SK-N-SH (cell line): Measurements from ENCODE around the gene SLC46A1.

Experiments
- EP300 ChIP-seq, 2 experiments: IDR thresholded peaks; 2 replicates each; pipeline versions ENCODE4 v1.4.0 to v1.6.1; 2012; ENCODE audit warnings: borderline replicate concordance in 1 of 2, low read depth in 1 of 2, low read length in 1 of 2
- GABPA ChIP-seq: IDR thresholded peaks from 2 replicates; pipeline ENCODE4 v1.4.0; 2012; ENCODE audit warnings: low read depth, mild to moderate bottlenecking
- SMC3 ChIP-seq: IDR thresholded peaks from 2 replicates; pipeline ENCODE4 v1.6.1; 2012; ENCODE audit warnings: low read depth, low read length, improper control_type of control experiment
- TCF12 ChIP-seq: IDR thresholded peaks from 2 replicates; pipeline ENCODE4 v1.4.0; 2012
- TF ChIP-seq, protein P1 (sequence below): fragments of 200-600 bp; sonication (generic); IDR thresholded peaks from 2 replicates; pipeline ENCODE4 v1.6.1; 2017; ENCODE audit warnings: antibody characterized with exemption, mild to moderate bottlenecking, moderate library complexity
- TF ChIP-seq, protein P2 (sequence below): IDR thresholded peaks from 2 replicates; pipeline ENCODE4 v1.6.1; 2012; ENCODE audit warnings: mild to moderate bottlenecking, low read depth, low read length, moderate library complexity

DNA sequence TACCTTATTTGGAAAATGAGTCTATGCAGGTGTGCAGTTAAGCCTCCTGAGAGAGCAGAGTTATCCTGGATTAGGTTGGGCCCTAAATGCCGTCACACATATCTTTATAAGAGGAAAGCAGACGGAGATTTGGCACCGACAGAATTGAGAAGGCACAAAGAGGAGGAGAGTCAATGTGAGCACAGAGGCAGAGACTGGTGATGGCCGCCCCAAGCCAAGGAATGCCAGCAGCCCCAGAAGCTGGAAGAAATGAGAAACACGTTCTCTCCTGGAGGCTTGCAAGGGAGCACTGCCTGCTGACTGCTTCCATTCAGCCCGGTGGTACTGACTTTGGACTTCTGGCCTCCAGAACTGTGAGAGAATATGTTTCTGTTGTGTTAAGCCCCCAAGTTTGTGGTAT, 3.2 kb downstream of the SLC46A1 start:
- no peak for TF ChIP-seq GABPA
- TF ChIP-seq, protein P1, sequence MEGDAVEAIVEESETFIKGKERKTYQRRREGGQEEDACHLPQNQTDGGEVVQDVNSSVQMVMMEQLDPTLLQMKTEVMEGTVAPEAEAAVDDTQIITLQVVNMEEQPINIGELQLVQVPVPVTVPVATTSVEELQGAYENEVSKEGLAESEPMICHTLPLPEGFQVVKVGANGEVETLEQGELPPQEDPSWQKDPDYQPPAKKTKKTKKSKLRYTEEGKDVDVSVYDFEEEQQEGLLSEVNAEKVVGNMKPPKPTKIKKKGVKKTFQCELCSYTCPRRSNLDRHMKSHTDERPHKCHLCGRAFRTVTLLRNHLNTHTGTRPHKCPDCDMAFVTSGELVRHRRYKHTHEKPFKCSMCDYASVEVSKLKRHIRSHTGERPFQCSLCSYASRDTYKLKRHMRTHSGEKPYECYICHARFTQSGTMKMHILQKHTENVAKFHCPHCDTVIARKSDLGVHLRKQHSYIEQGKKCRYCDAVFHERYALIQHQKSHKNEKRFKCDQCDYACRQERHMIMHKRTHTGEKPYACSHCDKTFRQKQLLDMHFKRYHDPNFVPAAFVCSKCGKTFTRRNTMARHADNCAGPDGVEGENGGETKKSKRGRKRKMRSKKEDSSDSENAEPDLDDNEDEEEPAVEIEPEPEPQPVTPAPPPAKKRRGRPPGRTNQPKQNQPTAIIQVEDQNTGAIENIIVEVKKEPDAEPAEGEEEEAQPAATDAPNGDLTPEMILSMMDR, result no peak
- no peak for TF ChIP-seq SMC3
- no peak for TF ChIP-seq TCF12
- TF ChIP-seq EP300 (IDR thresholded peaks at IDR 0.05; ENCODE audit: borderline replicate concordance in 1 of 2, low read depth in 1 of 2, low read length in 1 of 2), result no peak
- TF ChIP-seq, protein P2, sequence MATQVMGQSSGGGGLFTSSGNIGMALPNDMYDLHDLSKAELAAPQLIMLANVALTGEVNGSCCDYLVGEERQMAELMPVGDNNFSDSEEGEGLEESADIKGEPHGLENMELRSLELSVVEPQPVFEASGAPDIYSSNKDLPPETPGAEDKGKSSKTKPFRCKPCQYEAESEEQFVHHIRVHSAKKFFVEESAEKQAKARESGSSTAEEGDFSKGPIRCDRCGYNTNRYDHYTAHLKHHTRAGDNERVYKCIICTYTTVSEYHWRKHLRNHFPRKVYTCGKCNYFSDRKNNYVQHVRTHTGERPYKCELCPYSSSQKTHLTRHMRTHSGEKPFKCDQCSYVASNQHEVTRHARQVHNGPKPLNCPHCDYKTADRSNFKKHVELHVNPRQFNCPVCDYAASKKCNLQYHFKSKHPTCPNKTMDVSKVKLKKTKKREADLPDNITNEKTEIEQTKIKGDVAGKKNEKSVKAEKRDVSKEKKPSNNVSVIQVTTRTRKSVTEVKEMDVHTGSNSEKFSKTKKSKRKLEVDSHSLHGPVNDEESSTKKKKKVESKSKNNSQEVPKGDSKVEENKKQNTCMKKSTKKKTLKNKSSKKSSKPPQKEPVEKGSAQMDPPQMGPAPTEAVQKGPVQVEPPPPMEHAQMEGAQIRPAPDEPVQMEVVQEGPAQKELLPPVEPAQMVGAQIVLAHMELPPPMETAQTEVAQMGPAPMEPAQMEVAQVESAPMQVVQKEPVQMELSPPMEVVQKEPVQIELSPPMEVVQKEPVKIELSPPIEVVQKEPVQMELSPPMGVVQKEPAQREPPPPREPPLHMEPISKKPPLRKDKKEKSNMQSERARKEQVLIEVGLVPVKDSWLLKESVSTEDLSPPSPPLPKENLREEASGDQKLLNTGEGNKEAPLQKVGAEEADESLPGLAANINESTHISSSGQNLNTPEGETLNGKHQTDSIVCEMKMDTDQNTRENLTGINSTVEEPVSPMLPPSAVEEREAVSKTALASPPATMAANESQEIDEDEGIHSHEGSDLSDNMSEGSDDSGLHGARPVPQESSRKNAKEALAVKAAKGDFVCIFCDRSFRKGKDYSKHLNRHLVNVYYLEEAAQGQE, result no peak
